PC-9 (cell line): ENCODE measurements around the gene CDKN3. TPM values are rescaled to one million over a fixed set of nuclear protein-coding genes. Genes with fewer than 3 reads are reported as not detected.
A peak's percentile ranks its signal among the peaks of the same experiment; 100 is the strongest.

Source experiments
- BruUV-seq: library from RNA; stranded (reverse); fragments of 400-500 nt; replicated peaks from 2 replicates; lab custom pipeline; 2021; lab: Mats Ljungman, UMichigan
- CTCF ChIA-PET: fragments of 300-600 bp; sonication (Branson Sonifier 250); formaldehyde crosslinking; loops from one replicate; lab custom pipeline; 2022; ENCODE audit warnings: antibody characterized with exemption; lab: Charles Lee
- POLR2A ChIA-PET: fragments of 300-600 bp; sonication (Branson Sonifier 250); formaldehyde crosslinking; loops from one replicate; lab custom pipeline; 2022; ENCODE audit warnings: antibody characterized with exemption; ENCODE audit not compliant: unreplicated experiment; lab: Charles Lee
- DNase-seq, 2 experiments: peaks; one replicate each; pipeline versions ENCODE4 v3.0.0 to v3.0.0-alpha.2; 2015 to 2022; ENCODE audit warnings: mixed read lengths in 1 of 2
- H2AFZ ChIP-seq: fragments of 200-600 bp; sonication (generic); 2 replicates; pipeline ENCODE4 v1.8.1; 2017; ENCODE audit warnings: antibody characterized with exemption
- H3F3A ChIP-seq: fragments of 200-600 bp; sonication (generic); 2 replicates; pipeline ENCODE4 v1.8.1; 2017; ENCODE audit warnings: antibody characterized with exemption, mild to moderate bottlenecking, low read depth; ENCODE audit not compliant: insufficient read depth
- H3K27ac ChIP-seq: fragments of 200-600 bp; sonication (generic); 2 replicates; pipeline ENCODE4 v1.6.1; 2016; ENCODE audit warnings: mixed run types
- H3K27me3 ChIP-seq: fragments of 200-600 bp; sonication (generic); 2 replicates; pipeline ENCODE4 v1.6.1; 2016; ENCODE audit warnings: low read depth, mixed run types; ENCODE audit not compliant: insufficient read depth
- H3K36me3 ChIP-seq: fragments of 200-600 bp; sonication (generic); 2 replicates; pipeline ENCODE4 v1.6.1; 2016; ENCODE audit warnings: low read depth, mixed run types
- H3K4me1 ChIP-seq: fragments of 200-600 bp; sonication (generic); replicated peaks from 2 replicates; pipeline ENCODE4 v1.6.1; 2016; ENCODE audit warnings: mixed run types; ENCODE audit not compliant: insufficient read depth
- H3K4me2 ChIP-seq: fragments of 200-600 bp; sonication (generic); 2 replicates; pipeline ENCODE4 v1.6.1; 2017; ENCODE audit warnings: mixed run types
- H3K4me3 ChIP-seq: fragments of 200-600 bp; sonication (generic); 2 replicates; pipeline ENCODE4 v1.6.1; 2016; ENCODE audit warnings: mixed run types
- H3K79me2 ChIP-seq: fragments of 200-600 bp; sonication (generic); 2 replicates; pipeline ENCODE4 v1.6.1; 2017; ENCODE audit warnings: low read depth, mixed run types
- H3K9me2 ChIP-seq: fragments of 200-600 bp; sonication (generic); 2 replicates; pipeline ENCODE4 v1.8.1; 2017; ENCODE audit warnings: mild to moderate bottlenecking; ENCODE audit not compliant: insufficient read depth
- H3K9me3 ChIP-seq: fragments of 200-600 bp; sonication (generic); 2 replicates; pipeline ENCODE4 v1.8.1; 2016; ENCODE audit warnings: low read depth; ENCODE audit not compliant: insufficient read depth
- H4K20me1 ChIP-seq: fragments of 200-600 bp; sonication (generic); 2 replicates; pipeline ENCODE4 v1.8.1; 2017; ENCODE audit not compliant: insufficient read depth
- EZH2 ChIP-seq: fragments of 200-600 bp; sonication (generic); IDR thresholded peaks from 2 replicates; pipeline ENCODE4 v1.8.0; 2017; ENCODE audit warnings: antibody characterized with exemption, low read depth
- intact Hi-C: fragments of 100-400 bp; cut with micrococcal nuclease; formaldehyde crosslinking; loops from one replicate; pipeline ENCODE4 v1.10.0; 2022; ENCODE audit not compliant: unreplicated experiment
- total RNA-seq: library from RNA; stranded (reverse); gene quantifications from 2 replicates; pipeline ENCODE4 v1.2.3, GENCODE V29; 2021
- TF ChIP-seq, protein P1 (sequence below): fragments of 200-600 bp; sonication (generic); conservative IDR thresholded peaks from 2 replicates; pipeline ENCODE4 v1.6.1; 2017; ENCODE audit warnings: mixed run types, antibody characterized with exemption, mild to moderate bottlenecking, moderate library complexity

CDKN3 gene
- total RNA-seq, 1 experiment from 2014 or later = 105 TPM

DNA sequence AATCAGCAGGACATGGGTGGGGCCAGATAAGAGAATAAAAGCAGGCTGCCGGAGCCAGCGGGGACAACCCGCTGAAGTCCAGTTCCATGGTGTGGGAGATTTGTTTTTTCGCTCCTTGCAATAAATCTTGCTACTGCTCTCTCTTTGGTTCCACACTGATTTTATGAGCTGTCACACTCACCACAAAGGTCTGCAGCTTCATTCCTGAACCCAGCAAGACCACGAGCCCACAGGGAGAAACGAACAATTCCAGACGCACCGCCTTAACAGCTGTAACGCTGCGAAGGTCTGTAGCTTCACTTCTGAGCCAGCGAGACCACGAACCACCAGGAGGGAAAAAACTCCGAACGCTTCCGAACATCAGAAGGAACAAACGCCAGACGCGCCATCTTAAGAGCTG is 47.2 kb downstream of the CDKN3 start:
- peaks cover 39% of the 10 kb centered on the region for H3K4me1 ChIP-seq
- H3K27me3 ChIP-seq = no peaks in the 10 kb centered on the region
- H3K4me2 ChIP-seq = no peak overlapping the region
- DNase-seq = no peak
- no peaks in the 10 kb centered on the region for H4K20me1 ChIP-seq
- H3K9me3 ChIP-seq = no peaks in the 10 kb centered on the region
- no peak overlapping the region for H3K4me3 ChIP-seq
- ChIA-PET CTCF (no interaction called here), POLR2A (no interaction called here)
- BruUV-seq = no TSS peak
- no peaks in the 10 kb centered on the region for H3K36me3 ChIP-seq
- peaks cover 18% of the 10 kb centered on the region for H3K79me2 ChIP-seq
- H2AFZ ChIP-seq = no peak overlapping the region
- TF ChIP-seq, protein P1, sequence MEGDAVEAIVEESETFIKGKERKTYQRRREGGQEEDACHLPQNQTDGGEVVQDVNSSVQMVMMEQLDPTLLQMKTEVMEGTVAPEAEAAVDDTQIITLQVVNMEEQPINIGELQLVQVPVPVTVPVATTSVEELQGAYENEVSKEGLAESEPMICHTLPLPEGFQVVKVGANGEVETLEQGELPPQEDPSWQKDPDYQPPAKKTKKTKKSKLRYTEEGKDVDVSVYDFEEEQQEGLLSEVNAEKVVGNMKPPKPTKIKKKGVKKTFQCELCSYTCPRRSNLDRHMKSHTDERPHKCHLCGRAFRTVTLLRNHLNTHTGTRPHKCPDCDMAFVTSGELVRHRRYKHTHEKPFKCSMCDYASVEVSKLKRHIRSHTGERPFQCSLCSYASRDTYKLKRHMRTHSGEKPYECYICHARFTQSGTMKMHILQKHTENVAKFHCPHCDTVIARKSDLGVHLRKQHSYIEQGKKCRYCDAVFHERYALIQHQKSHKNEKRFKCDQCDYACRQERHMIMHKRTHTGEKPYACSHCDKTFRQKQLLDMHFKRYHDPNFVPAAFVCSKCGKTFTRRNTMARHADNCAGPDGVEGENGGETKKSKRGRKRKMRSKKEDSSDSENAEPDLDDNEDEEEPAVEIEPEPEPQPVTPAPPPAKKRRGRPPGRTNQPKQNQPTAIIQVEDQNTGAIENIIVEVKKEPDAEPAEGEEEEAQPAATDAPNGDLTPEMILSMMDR = no peak
- TF ChIP-seq EZH2 = no peak
- intact Hi-C loops = loop anchor here (10.0 kb wide), 1 partner anchor 331 kb away; no protein-coding TSS in a partner anchor
- no peak overlapping the region for H3K27ac ChIP-seq
- H3F3A ChIP-seq = peaks cover 23% of the 10 kb centered on the region; the same call in 1 of the 2 replicates
- no peaks in the 10 kb centered on the region for H3K9me2 ChIP-seq

DNA sequence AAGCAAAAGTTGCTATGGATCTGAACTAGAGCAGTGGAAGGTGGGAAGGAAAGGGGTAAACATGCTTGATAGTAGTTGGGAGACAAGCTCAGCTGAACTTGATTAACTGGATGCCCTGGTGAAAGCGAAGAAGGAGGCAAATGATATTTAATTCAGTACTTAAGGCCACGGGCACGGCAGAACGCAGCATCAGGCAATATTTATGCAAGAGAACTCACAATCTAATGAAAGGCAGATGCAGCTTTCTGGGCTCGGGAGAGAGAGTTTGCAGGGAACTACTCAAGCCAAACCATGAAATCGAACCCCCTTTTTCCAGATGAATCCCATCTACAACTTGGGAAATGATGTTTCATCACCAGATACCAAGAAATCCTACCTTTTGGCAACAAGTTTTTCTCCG is 47.9 kb downstream of the CDKN3 start:
- no peak overlapping the region for H2AFZ ChIP-seq
- ChIA-PET CTCF (no interaction called here), POLR2A (no interaction called here)
- no peaks in the 10 kb centered on the region for H3K9me2 ChIP-seq
- H3K4me1 ChIP-seq = peaks cover 32% of the 10 kb centered on the region
- H3K9me3 ChIP-seq = no peaks in the 10 kb centered on the region
- H3K4me2 ChIP-seq = no peak overlapping the region
- intact Hi-C loops = loop anchor here (10.0 kb wide), 1 partner anchor 330 kb away; no protein-coding TSS in a partner anchor
- no TSS peak for BruUV-seq
- no peak for DNase-seq
- H3K36me3 ChIP-seq = no peaks in the 10 kb centered on the region
- no peak overlapping the region for H3K27ac ChIP-seq
- H3K4me3 ChIP-seq = no peak overlapping the region
- H3F3A ChIP-seq = peaks cover 23% of the 10 kb centered on the region; the same call in 1 of the 2 replicates
- H3K79me2 ChIP-seq = peaks cover 11% of the 10 kb centered on the region
- no peaks in the 10 kb centered on the region for H4K20me1 ChIP-seq
- H3K27me3 ChIP-seq = no peaks in the 10 kb centered on the region
- TF ChIP-seq EZH2 = no peak
- TF ChIP-seq, protein P1 = no peak

DNA sequence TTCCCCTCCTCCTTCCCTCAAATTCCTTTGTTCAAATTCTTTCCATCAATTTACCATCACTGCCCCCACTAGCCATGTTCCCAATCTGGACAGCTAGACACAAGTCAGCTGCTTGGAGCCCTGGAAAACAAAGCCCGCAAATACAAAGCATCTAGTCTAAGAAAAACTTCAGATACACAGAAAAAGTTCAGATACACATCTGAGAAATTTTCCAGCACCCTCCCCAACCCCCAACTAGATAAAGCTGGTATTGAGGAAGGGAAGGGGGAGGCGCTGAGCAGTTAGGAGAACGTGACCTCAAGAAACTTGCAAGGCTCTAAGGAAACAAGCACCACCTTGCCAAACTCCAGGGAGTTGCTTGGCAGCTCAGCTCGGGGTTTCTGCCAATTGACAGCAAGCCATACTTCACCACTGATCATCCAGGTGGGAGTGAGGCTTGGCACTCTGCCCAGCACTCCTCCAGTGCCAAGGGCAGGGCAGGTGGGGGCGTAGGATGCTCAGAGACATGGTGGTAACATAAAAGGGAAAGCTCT is 49.4 kb downstream of the CDKN3 start:
- 0 out of 2 replicates have a peak overlapping the region, but pooled peaks have one; percentile 76 for H3K27ac ChIP-seq
- H4K20me1 ChIP-seq = no peaks in the 10 kb centered on the region
- H3K79me2 ChIP-seq = no peaks in the 10 kb centered on the region
- no TSS peak for BruUV-seq
- H3F3A ChIP-seq = peaks cover 16% of the 10 kb centered on the region; the same call in 1 of the 2 replicates
- H3K4me3 ChIP-seq = no peak overlapping the region
- DNase-seq = no peak
- peak overlapping the region; percentile 63; the same call in 1 of the 2 replicates for H3K4me2 ChIP-seq
- POLR2A ChIA-PET = no interaction called here
- CTCF ChIA-PET = no interaction called here
- H3K9me2 ChIP-seq = no peaks in the 10 kb centered on the region
- no peak overlapping the region for H2AFZ ChIP-seq
- intact Hi-C loops = loop anchor here (10.0 kb wide), 1 partner anchor 329 kb away; no protein-coding TSS in a partner anchor
- H3K9me3 ChIP-seq = no peaks in the 10 kb centered on the region
- peaks cover 29% of the 10 kb centered on the region for H3K4me1 ChIP-seq
- TF ChIP-seq, protein P1 = no peak
- TF ChIP-seq EZH2 = no peak
- no peaks in the 10 kb centered on the region for H3K36me3 ChIP-seq
- no peaks in the 10 kb centered on the region for H3K27me3 ChIP-seq
